H1 (cell line): ENCODE measurements around the gene MAS1. TPM values are rescaled to one million over a fixed set of nuclear protein-coding genes. Genes with fewer than 3 reads are reported as not detected.

Experiments used
- CTCF ChIA-PET: fragments of 300-600 bp; sonication (Branson Sonifier 250); formaldehyde crosslinking; loops from one replicate; lab custom pipeline; 2021; ENCODE audit not compliant: partially characterized antibody; lab: Charles Lee
- POLR2A ChIA-PET: fragments of 300-600 bp; sonication (Branson Sonifier 250); formaldehyde crosslinking; loops from one replicate; lab custom pipeline; 2021; ENCODE audit warnings: inconsistent platforms; ENCODE audit not compliant: partially characterized antibody; lab: Charles Lee
- DNase-seq, 2 experiments: peaks; one replicate each; pipeline versions ENCODE4 v3.0.0 to v3.0.0-alpha.2; 2010 to 2022; ENCODE audit warnings: low spot score in 2 of 2, low read depth in 1 of 2, mixed read lengths in 1 of 2
- FAIRE-seq: peaks from 2 replicates; lab custom pipeline; 2011; peaks lifted over from hg19 to GRCh38; lab: Jason Lieb, UNC
- H2AFZ ChIP-seq: 2 replicates; pipeline ENCODE4 v1.8.1; 2012; ENCODE audit warnings: low read length, inconsistent platforms
- H2AK5ac ChIP-seq: 2 replicates; pipeline ENCODE4 v1.6.1; 2013; ENCODE audit warnings: low read depth, low read length
- H2BK120ac ChIP-seq: replicated peaks from 2 replicates; pipeline ENCODE3; 2013; ENCODE audit warnings: low read depth, low read length, inconsistent platforms
- H2BK12ac ChIP-seq: 2 replicates; pipeline ENCODE4 v1.6.1; 2013; ENCODE audit warnings: low read depth, low read length
- H2BK15ac ChIP-seq: 2 replicates; pipeline ENCODE4 v1.6.1; 2013; ENCODE audit warnings: low read length
- H2BK20ac ChIP-seq: 2 replicates; pipeline ENCODE4 v1.6.1; 2013; ENCODE audit warnings: low read length
- H2BK5ac ChIP-seq: 2 replicates; pipeline ENCODE4 v1.6.1; 2013; ENCODE audit warnings: low read depth, low read length
- H3K14ac ChIP-seq: 2 replicates; pipeline ENCODE4 v1.6.1; 2013; ENCODE audit warnings: inconsistent platforms; ENCODE audit not compliant: insufficient read length
- H3K18ac ChIP-seq: 2 replicates; pipeline ENCODE4 v1.6.1; 2013; ENCODE audit warnings: low read length; ENCODE audit errors: extremely low read depth
- H3K23ac ChIP-seq: 2 replicates; pipeline ENCODE4 v1.6.1; 2013; ENCODE audit warnings: inconsistent platforms; ENCODE audit not compliant: insufficient read length
- H3K23me2 ChIP-seq: 2 replicates; pipeline ENCODE4 v1.6.1; 2013; ENCODE audit warnings: low read depth, low read length
- H3K27ac ChIP-seq: 2 replicates; pipeline ENCODE4 v1.6.1; 2011; ENCODE audit warnings: low read depth, low read length, inconsistent platforms
- H3K27me3 ChIP-seq, 4 experiments: replicated peaks in 1 of 4; 1 replicate in 1 of 4; 2 replicates in 3 of 4; pipeline versions ENCODE4 v1.6.1 to v1.8.1; 2011 to 2013; ENCODE audit warnings: low read length in 3 of 4, mild to moderate bottlenecking in 3 of 4, inconsistent platforms in 2 of 4, mixed read lengths in 2 of 4, moderate library complexity in 1 of 4; ENCODE audit not compliant: control insufficient read depth in 3 of 4, insufficient read depth in 3 of 4; ENCODE audit errors: extremely low read depth in 1 of 4
- H3K36me3 ChIP-seq, 4 experiments: 2 replicates each; pipeline versions ENCODE4 v1.6.1 to v1.8.1; 2011 to 2013; ENCODE audit warnings: mild to moderate bottlenecking in 4 of 4, low read length in 3 of 4, moderate library complexity in 2 of 4, control low read depth in 1 of 4, inconsistent platforms in 1 of 4; ENCODE audit not compliant: insufficient read depth in 4 of 4, control insufficient read depth in 2 of 4
- H3K4ac ChIP-seq: replicated peaks from 2 replicates; pipeline ENCODE3; 2013; ENCODE audit warnings: low read length, low read depth, mixed read lengths, inconsistent platforms; ENCODE audit not compliant: insufficient read length
- H3K4me1 ChIP-seq, 4 experiments: replicated peaks in 1 of 4; 1 replicate in 1 of 4; 2 replicates in 3 of 4; pipeline versions ENCODE4 v1.6.1 to v1.8.1; 2011 to 2013; ENCODE audit warnings: low read length in 3 of 4, inconsistent platforms in 2 of 4, mixed read lengths in 1 of 4; ENCODE audit not compliant: insufficient read depth in 4 of 4, control insufficient read depth in 3 of 4
- H3K4me2 ChIP-seq, 2 experiments: 2 replicates each; pipeline versions ENCODE4 v1.6.1 to v1.8.1; 2011 to 2013; ENCODE audit warnings: low read depth in 2 of 2, low read length in 2 of 2, control low read depth in 1 of 2, inconsistent platforms in 1 of 2, mild to moderate bottlenecking in 1 of 2; ENCODE audit not compliant: insufficient read depth in 1 of 2
- H3K4me3 ChIP-seq, 4 experiments: fragments of 200-600, 300-600 bp in 1 of 4; sonication (generic), shearing (Covaris generic), sonication (Bioruptor Twin) in 1 of 4; 2 replicates each; pipeline versions ENCODE4 v1.5.1 to v1.8.1; 2011 to 2016; ENCODE audit warnings: low read length in 4 of 4, low read depth in 3 of 4, control low read depth in 2 of 4, inconsistent platforms in 2 of 4, mild to moderate bottlenecking in 2 of 4, mixed read lengths in 1 of 4, moderate library complexity in 1 of 4; ENCODE audit not compliant: insufficient read depth in 2 of 4; ENCODE audit errors: extremely low read depth in 1 of 4
- H3K56ac ChIP-seq: replicated peaks from 2 replicates; pipeline ENCODE3; 2013; ENCODE audit warnings: low read depth, mild to moderate bottlenecking, mixed read lengths, low read length, inconsistent platforms; ENCODE audit not compliant: insufficient read length
- H3K79me1 ChIP-seq: 2 replicates; pipeline ENCODE4 v1.6.1; 2013; ENCODE audit warnings: low read depth, low read length, control low read depth
- H3K79me2 ChIP-seq, 2 experiments: 2 replicates each; pipeline versions ENCODE4 v1.6.1 to v1.8.1; 2012 to 2013; ENCODE audit warnings: low read length in 2 of 2, mild to moderate bottlenecking in 2 of 2, inconsistent platforms in 1 of 2; ENCODE audit not compliant: insufficient read depth in 2 of 2, control insufficient read depth in 1 of 2
- H3K9ac ChIP-seq, 4 experiments: replicated peaks in 1 of 4; 1 replicate in 1 of 4; 2 replicates in 3 of 4; pipeline versions ENCODE4 v1.6.1 to v1.8.1; 2011 to 2013; ENCODE audit warnings: low read depth in 3 of 4, low read length in 3 of 4, control low read depth in 2 of 4, mild to moderate bottlenecking in 2 of 4, moderate library complexity in 2 of 4, inconsistent platforms in 1 of 4; ENCODE audit errors: extremely low read depth in 1 of 4
- H3K9me3 ChIP-seq, 2 experiments: 2 replicates each; pipeline versions ENCODE4 v1.6.1 to v1.8.1; 2012 to 2013; ENCODE audit warnings: mild to moderate bottlenecking in 2 of 2, moderate library complexity in 2 of 2, control low read depth in 1 of 2, inconsistent platforms in 1 of 2, low read depth in 1 of 2, low read length in 1 of 2, mixed read lengths in 1 of 2; ENCODE audit not compliant: insufficient read depth in 2 of 2
- H4K20me1 ChIP-seq, 2 experiments: replicated peaks in 1 of 2; 2 replicates each; pipeline versions ENCODE3 to v1.8.1; 2011 to 2013; ENCODE audit warnings: inconsistent platforms in 2 of 2, low read length in 2 of 2, mild to moderate bottlenecking in 1 of 2; ENCODE audit not compliant: insufficient read depth in 2 of 2, control insufficient read depth in 1 of 2
- H4K5ac ChIP-seq: 2 replicates; pipeline ENCODE4 v1.6.1; 2013; ENCODE audit warnings: low read length, low read depth, mixed read lengths, inconsistent platforms; ENCODE audit not compliant: insufficient read length
- H4K8ac ChIP-seq: 2 replicates; pipeline ENCODE4 v1.8.0; 2013; ENCODE audit warnings: mild to moderate bottlenecking, moderate library complexity, low read length, inconsistent platforms; ENCODE audit not compliant: insufficient read depth; ENCODE audit errors: extremely low read depth
- H4K91ac ChIP-seq: replicated peaks from 2 replicates; pipeline ENCODE3; 2013; ENCODE audit warnings: low read length, mixed read lengths, inconsistent platforms; ENCODE audit not compliant: insufficient read length
- SAP30 ChIP-seq: fragments of 300-600 bp; sonication (generic); IDR thresholded peaks from 2 replicates; pipeline ENCODE4 v1.7.1; 2012; ENCODE audit warnings: low read length, moderate library complexity, mild to moderate bottlenecking, inconsistent platforms; ENCODE audit not compliant: insufficient read depth, insufficient replicate concordance
- SP1 ChIP-seq: IDR thresholded peaks from 2 replicates; pipeline ENCODE4 v1.6.1; 2011; ENCODE audit warnings: low read depth, low read length
- WGBS, 2 experiments: shearing (Covaris generic) in 1 of 2; methylation state at CpG; one replicate each; pipeline versions ENCODE4 v1.1.6 to v1.1.7; 2013 to 2015; ENCODE audit warnings: low lambda C conversion rate in 2 of 2, mixed read lengths in 2 of 2, inconsistent platforms in 1 of 2, low coverage in 1 of 2, missing lambda C conversion rate in 1 of 2; ENCODE audit not compliant: insufficient replicate concordance in 2 of 2, insufficient coverage in 1 of 2, insufficient read length in 1 of 2; ENCODE audit errors: extremely low coverage in 1 of 2, missing lambda C conversion rate in 1 of 2; 5-methylcytosine and 5-hydroxymethylcytosine counted together
- polyA plus RNA-seq, 7 experiments: library from polyadenylated mRNA; depleted of rRNA in 3 of 7; stranded (reverse) in 5 of 7; unstranded in 2 of 7; fragments of >200 nt in 5 of 7; fragments of 200-250 nt in 2 of 7; gene quantifications; 1 replicate in 5 of 7; 2 replicates in 1 of 7; 4 replicates in 1 of 7; pipeline versions ENCODE4 v1.2.1 to v1.2.3, GENCODE V29; 2011 to 2013; ENCODE audit warnings: missing spikeins in 2 of 7, mixed read lengths in 2 of 7
- total RNA-seq: library from RNA; stranded (reverse); fragmentation: NEBNext Ultra II Directional; extraction: Animal tissue kit (Norgen Biotek cat#: 25700); gene quantifications from 2 replicates; pipeline ENCODE4 v1.2.1, GENCODE V29; 2021

MAS1 gene
- total and polyA plus RNA-seq, 2 of the 8 experiments (the other 6 are each of a cell fraction or from before 2014, with no cell fraction given): 0.02 TPM; not detected in 1

- no peak for FAIRE-seq
- H3K36me3 ChIP-seq: no peaks in the 10 kb centered on the region
- H3K9ac ChIP-seq: no peak overlapping the region
- no peak overlapping the region for H3K4ac ChIP-seq
- H3K27me3 ChIP-seq: no peaks in the 10 kb centered on the region
- no peak overlapping the region for H3K27ac ChIP-seq
- no peak overlapping the region for H3K23ac ChIP-seq
- no peak overlapping the region for H2BK20ac ChIP-seq
- H2BK12ac ChIP-seq: no peak overlapping the region
- no peak overlapping the region for H3K18ac ChIP-seq
- ChIA-PET POLR2A (no interaction called here), CTCF (interaction anchor here (0.5 to 1.6 kb wide), 4 partner anchors 8 to 764 kb away, joined by 4 to 8 read pairs (median 4); no protein-coding TSS in a partner anchor)
- no peak overlapping the region for H2BK5ac ChIP-seq
- H4K8ac ChIP-seq: no peak overlapping the region
- no peak overlapping the region for H3K4me2 ChIP-seq
- H3K14ac ChIP-seq: no peak overlapping the region
- H4K91ac ChIP-seq: no peak overlapping the region
- WGBS, 2 experiments: 82% methylated on average over 4 of the region's 4 CpGs; no CpG with 5 or more reads in 1 of the 2 experiments
- TF ChIP-seq SAP30: no peak
- TF ChIP-seq SP1: no peak
- no peaks in the 10 kb centered on the region for H3K79me1 ChIP-seq
- H3K23me2 ChIP-seq: no peaks in the 10 kb centered on the region
- H2BK120ac ChIP-seq: no peak overlapping the region
- no peaks in the 10 kb centered on the region for H3K79me2 ChIP-seq
- no peaks in the 10 kb centered on the region for H3K9me3 ChIP-seq
- DNase-seq: no peak
- H2AFZ ChIP-seq: no peak overlapping the region
- no peaks in the 10 kb centered on the region for H4K20me1 ChIP-seq
- no peak overlapping the region for H2BK15ac ChIP-seq
- no peak overlapping the region for H3K4me3 ChIP-seq
- H2AK5ac ChIP-seq: no peak overlapping the region
- no peak overlapping the region for H3K56ac ChIP-seq
- no peaks in the 10 kb centered on the region for H3K4me1 ChIP-seq
- no peak overlapping the region for H4K5ac ChIP-seq
Observed at GRCh38 chr6:159934181-159934580, 43.4 kb downstream of the MAS1 start.
